ENCODE measurements around the gene DNAJC27.
A peak's percentile ranks its signal among the peaks of the same experiment; 100 is the strongest.
"Not testable (repeated sequence)": the region's sequence is repeated elsewhere in the genome, so short reads cannot be mapped to it uniquely, and the experiment has no call there.

The DNAJC27 gene

GRCh38 chr2:24971536-24972314 lies at the start of gene DNAJC27:
TSS of gene DNAJC27 (minus strand) at chr2:24971955. CDS start at chr2:24971904, 51 bp downstream.
- ATAC-seq (peak; percentile 95), DNase-seq (peak; percentile 99)
- Mint-ChIP-seq H3K36me3 (ENCODE audit: low read depth) (peaks cover 8% of the 10 kb centered on the region), H3K27me3 (no peaks in the 10 kb centered on the region), H3K4me3 (peak within 1 kb of the TSS; percentile 92), H3K4me1 (peaks cover 27% of the 10 kb centered on the region), H3K9me3 (no peaks in the 10 kb centered on the region), H3K27ac (peak within 1 kb of the TSS; percentile 99)

- Mint-ChIP-seq H3K4me3 (no peak overlapping the region), H3K4me1 (no peaks in the 10 kb centered on the region), H3K36me3 (ENCODE audit: low read depth) (no peaks in the 10 kb centered on the region), H3K27me3 (peaks cover 2% of the 10 kb centered on the region), H3K27ac (no peak overlapping the region), H3K9me3 (no peaks in the 10 kb centered on the region)
- ATAC-seq (no peak), DNase-seq (no peak)
Measured at GRCh38 chr2:25018681-25019080, 46.9 kb upstream of the DNAJC27 start.

GRCh38 chr2:25014631-25015030 lies 42.9 kb upstream of the DNAJC27 start:
- H3K36me3 Mint-ChIP-seq (ENCODE audit: low read depth): no peaks in the 10 kb centered on the region
- DNase-seq (no peak), ATAC-seq (no peak)
- H3K27me3 Mint-ChIP-seq: no peaks in the 10 kb centered on the region
- no peaks in the 10 kb centered on the region for H3K9me3 Mint-ChIP-seq
- no peak overlapping the region for H3K27ac Mint-ChIP-seq
- no peaks in the 10 kb centered on the region for H3K4me1 Mint-ChIP-seq
- H3K4me3 Mint-ChIP-seq: no peak overlapping the region

- not testable (repeated sequence) for H3K27ac Mint-ChIP-seq; H3K4me1 Mint-ChIP-seq; H3K4me3 Mint-ChIP-seq; H3K36me3 Mint-ChIP-seq (ENCODE audit: low read depth); DNase-seq; H3K9me3 Mint-ChIP-seq; H3K27me3 Mint-ChIP-seq; ATAC-seq
Measured at GRCh38 chr2:25011342-25011741, 39.6 kb upstream of the DNAJC27 start.

GRCh38 chr2:25009954-25010353 lies 38.2 kb upstream of the DNAJC27 start:
- Mint-ChIP-seq H3K27ac (no peak overlapping the region), H3K4me1 (no peaks in the 10 kb centered on the region), H3K27me3 (no peaks in the 10 kb centered on the region), H3K4me3 (no peak overlapping the region), H3K9me3 (no peaks in the 10 kb centered on the region), H3K36me3 (ENCODE audit: low read depth) (no peaks in the 10 kb centered on the region)
- ATAC-seq: no peak
- DNase-seq: no peak

GRCh38 chr2:25002066-25002465 lies 30.3 kb upstream of the DNAJC27 start:
- DNase-seq: no peak
- no peak for ATAC-seq
- H3K27me3 Mint-ChIP-seq: no peaks in the 10 kb centered on the region
- no peaks in the 10 kb centered on the region for H3K36me3 Mint-ChIP-seq (ENCODE audit: low read depth)
- no peak overlapping the region for H3K4me3 Mint-ChIP-seq
- H3K27ac Mint-ChIP-seq: no peak overlapping the region
- H3K9me3 Mint-ChIP-seq: no peaks in the 10 kb centered on the region
- no peaks in the 10 kb centered on the region for H3K4me1 Mint-ChIP-seq

- Mint-ChIP-seq H3K4me1 (no peaks in the 10 kb centered on the region), H3K27me3 (no peaks in the 10 kb centered on the region), H3K36me3 (ENCODE audit: low read depth) (no peaks in the 10 kb centered on the region), H3K4me3 (no peak overlapping the region), H3K9me3 (no peaks in the 10 kb centered on the region), H3K27ac (no peak overlapping the region)
- ATAC-seq (no peak), DNase-seq (no peak)
Measured at GRCh38 chr2:25001325-25001637, 29.5 kb upstream of the DNAJC27 start.

- no peak overlapping the region for H3K4me3 Mint-ChIP-seq
- no peaks in the 10 kb centered on the region for H3K36me3 Mint-ChIP-seq (ENCODE audit: low read depth)
- H3K9me3 Mint-ChIP-seq: no peaks in the 10 kb centered on the region
- no peak overlapping the region for H3K27ac Mint-ChIP-seq
- no peaks in the 10 kb centered on the region for H3K27me3 Mint-ChIP-seq
- DNase-seq: no peak
- no peaks in the 10 kb centered on the region for H3K4me1 Mint-ChIP-seq
- no peak for ATAC-seq
Measured at GRCh38 chr2:25000503-25001324, 29.0 kb upstream of the DNAJC27 start.

GRCh38 chr2:25000036-25000435 lies 28.3 kb upstream of the DNAJC27 start:
- H3K27ac Mint-ChIP-seq: no peak overlapping the region
- no peaks in the 10 kb centered on the region for H3K27me3 Mint-ChIP-seq
- no peaks in the 10 kb centered on the region for H3K36me3 Mint-ChIP-seq (ENCODE audit: low read depth)
- H3K4me1 Mint-ChIP-seq: no peaks in the 10 kb centered on the region
- ATAC-seq (no peak), DNase-seq (no peak)
- no peak overlapping the region for H3K4me3 Mint-ChIP-seq
- H3K9me3 Mint-ChIP-seq: no peaks in the 10 kb centered on the region

GRCh38 chr2:24999097-24999496 lies 27.3 kb upstream of the DNAJC27 start:
- H3K4me1 Mint-ChIP-seq; DNase-seq; H3K4me3 Mint-ChIP-seq; H3K9me3 Mint-ChIP-seq; ATAC-seq; H3K27ac Mint-ChIP-seq; H3K27me3 Mint-ChIP-seq; H3K36me3 Mint-ChIP-seq (ENCODE audit: low read depth): not testable (repeated sequence)

GRCh38 chr2:24994146-24994724 lies 22.5 kb upstream of the DNAJC27 start:
- no peaks in the 10 kb centered on the region for H3K4me1 Mint-ChIP-seq
- H3K9me3 Mint-ChIP-seq: no peaks in the 10 kb centered on the region
- ATAC-seq (no peak), DNase-seq (no peak)
- H3K27ac Mint-ChIP-seq: no peak overlapping the region
- no peaks in the 10 kb centered on the region for H3K36me3 Mint-ChIP-seq (ENCODE audit: low read depth)
- H3K27me3 Mint-ChIP-seq: peaks cover 14% of the 10 kb centered on the region
- H3K4me3 Mint-ChIP-seq: no peak overlapping the region

- Mint-ChIP-seq H3K4me3 (no peak overlapping the region), H3K9me3 (no peaks in the 10 kb centered on the region), H3K27ac (no peak overlapping the region), H3K36me3 (ENCODE audit: low read depth) (no peaks in the 10 kb centered on the region), H3K4me1 (no peaks in the 10 kb centered on the region), H3K27me3 (peaks cover 14% of the 10 kb centered on the region)
- ATAC-seq (no peak), DNase-seq (no peak)
Measured at GRCh38 chr2:24993406-24994145, 21.8 kb upstream of the DNAJC27 start.

GRCh38 chr2:24986372-24986771 lies 14.6 kb upstream of the DNAJC27 start:
- Mint-ChIP-seq H3K36me3 (ENCODE audit: low read depth) (no peaks in the 10 kb centered on the region), H3K9me3 (no peaks in the 10 kb centered on the region), H3K27ac (no peak overlapping the region), H3K4me3 (no peak overlapping the region), H3K27me3 (peaks cover under 1% of the 10 kb centered on the region), H3K4me1 (no peaks in the 10 kb centered on the region)
- ATAC-seq (no peak), DNase-seq (no peak)

GRCh38 chr2:24985511-24985910 lies 13.8 kb upstream of the DNAJC27 start:
- Mint-ChIP-seq H3K36me3 (ENCODE audit: low read depth) (no peaks in the 10 kb centered on the region), H3K27me3 (no peaks in the 10 kb centered on the region), H3K27ac (no peak overlapping the region), H3K4me3 (no peak overlapping the region), H3K4me1 (no peaks in the 10 kb centered on the region), H3K9me3 (no peaks in the 10 kb centered on the region)
- ATAC-seq (no peak), DNase-seq (no peak)

Measured in activated naive CD8-positive, alpha-beta T cell treated with anti-CD3 and anti-CD28 coated beads, Interleukin-2, amount 50 U/mL, for 24 hours (primary cell).